AG20443 (cell line): ENCODE results near the gene MTTP.
"Not testable (repeated sequence)": the region's sequence is repeated elsewhere in the genome, so short reads cannot be mapped to it uniquely, and the experiment has no call there.

Source experiments
- DNase-seq: peaks from one replicate; pipeline ENCODE4 v3.0.0; 2012; ENCODE audit warnings: low spot score, mixed read lengths

MTTP gene

DNA sequence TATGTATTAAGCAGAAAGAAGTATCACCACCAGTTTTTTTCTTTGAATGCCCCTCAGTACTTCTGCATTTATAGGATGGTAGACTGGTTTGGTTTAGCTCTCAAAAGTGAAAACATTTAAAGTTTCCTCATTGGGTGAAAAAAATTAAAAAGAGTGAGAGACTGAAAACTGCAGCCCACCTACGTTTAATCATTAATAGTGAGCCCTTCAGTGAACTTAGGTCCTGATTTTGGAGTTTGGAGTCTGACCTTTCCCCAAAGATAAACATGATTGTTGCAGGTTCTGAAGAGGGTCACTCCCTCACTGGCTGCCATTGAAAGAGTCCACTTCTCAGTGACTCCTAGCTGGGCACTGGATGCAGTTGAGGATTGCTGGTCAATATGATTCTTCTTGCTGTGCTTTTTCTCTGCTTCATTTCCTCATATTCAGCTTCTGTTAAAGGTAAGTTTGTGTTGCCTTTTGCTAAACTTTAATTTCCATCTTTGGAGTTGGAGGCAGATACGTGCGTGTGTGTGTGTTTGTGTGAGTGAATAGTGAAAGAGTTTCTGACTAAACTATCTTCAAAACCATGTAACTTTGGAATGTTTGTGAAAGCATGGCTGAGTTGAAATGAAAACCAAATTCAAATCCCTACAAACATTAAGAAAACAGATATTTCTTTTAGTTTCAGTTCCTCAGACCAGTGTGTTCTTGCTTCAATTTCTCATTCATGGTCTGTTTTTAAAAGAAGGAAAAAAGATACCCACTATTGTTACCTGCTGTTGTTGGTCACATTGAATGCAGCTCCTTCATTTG, at the start of gene MTTP:
Gene MTTP (plus strand): TSS at position 295 of the 795 bp plus-strand sequence. CDS start 86 bp downstream, at position 381.
- DNase-seq, result no peak

DNA sequence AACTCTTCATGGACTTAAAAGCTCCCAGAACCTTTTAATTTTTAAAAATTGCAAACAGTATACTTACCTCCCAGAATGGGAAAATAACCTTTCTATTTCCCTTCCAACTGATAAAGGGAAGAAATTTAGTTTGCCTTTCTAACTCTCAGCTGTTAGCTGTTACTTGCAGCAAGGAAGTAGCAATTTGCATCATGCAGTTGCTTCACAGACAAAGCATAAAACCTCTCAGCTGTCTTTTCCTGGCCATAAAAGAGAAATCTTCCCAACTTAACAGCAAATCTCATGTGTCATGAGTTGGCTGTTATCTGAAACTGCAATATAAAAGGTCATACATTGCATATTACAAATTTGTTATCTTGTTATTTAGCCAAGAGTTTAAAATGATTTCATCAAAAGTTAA, 45.4 kb upstream of the MTTP start:
- no peak for DNase-seq

DNA sequence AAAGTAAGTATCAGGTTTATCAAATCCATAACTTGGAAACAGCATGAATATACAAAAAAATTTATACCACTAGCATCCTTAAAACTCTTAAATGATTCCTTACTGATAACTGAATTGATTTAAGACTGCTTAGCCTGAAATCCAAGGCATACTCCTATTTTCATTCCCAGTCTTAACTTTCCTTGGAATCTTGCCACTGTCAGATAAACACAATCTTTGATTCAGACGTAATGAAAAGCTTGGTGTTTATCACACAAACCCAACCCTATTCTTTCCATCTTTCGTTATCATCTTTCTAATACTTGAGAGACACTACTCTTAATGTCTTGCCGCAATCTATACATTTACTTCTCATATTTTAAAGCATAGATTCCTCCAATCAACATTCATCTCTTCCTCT, 44.7 kb upstream of the MTTP start:
- no peak for DNase-seq

DNA sequence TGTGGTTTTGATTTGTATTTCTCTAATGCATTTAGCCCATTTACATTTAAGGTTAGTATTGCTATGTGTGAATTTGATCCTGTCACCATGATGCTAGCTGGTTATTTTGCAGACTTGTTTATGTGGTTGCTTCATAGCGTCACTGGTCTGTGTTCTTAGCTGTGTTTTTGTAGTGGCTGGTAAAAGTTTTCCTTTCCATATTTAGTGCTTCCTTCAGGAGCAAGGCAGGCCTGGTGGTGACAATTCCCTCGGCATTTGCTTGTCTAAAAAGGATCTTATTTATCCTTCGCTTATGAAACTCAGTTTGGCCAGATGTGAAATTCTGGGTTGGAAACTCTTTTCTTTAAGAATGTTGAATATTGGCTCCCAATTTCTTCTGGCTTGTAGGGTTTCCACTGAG, 39.9 kb upstream of the MTTP start:
- DNase-seq, result not testable (repeated sequence)

DNA sequence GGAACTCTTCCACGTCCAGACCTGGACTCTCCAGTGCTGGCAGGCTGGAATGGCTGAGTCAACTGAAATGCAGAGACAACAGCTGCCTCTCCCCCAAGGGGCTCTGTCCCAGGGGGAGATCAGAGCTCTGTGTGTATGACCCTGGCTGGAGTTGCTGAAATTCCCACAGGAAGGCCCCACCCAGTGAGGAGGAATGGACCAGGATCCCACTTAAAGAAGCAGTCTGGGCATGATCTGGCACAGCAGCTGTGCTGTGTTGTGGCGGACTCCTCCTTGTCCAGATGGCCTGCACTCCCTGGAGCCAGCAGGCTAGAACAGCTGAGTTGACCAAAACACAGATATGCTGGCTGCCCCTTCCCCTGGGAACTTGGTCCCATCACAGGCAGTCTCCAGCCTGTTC, 38.4 kb upstream of the MTTP start:
- no peak for DNase-seq

DNA sequence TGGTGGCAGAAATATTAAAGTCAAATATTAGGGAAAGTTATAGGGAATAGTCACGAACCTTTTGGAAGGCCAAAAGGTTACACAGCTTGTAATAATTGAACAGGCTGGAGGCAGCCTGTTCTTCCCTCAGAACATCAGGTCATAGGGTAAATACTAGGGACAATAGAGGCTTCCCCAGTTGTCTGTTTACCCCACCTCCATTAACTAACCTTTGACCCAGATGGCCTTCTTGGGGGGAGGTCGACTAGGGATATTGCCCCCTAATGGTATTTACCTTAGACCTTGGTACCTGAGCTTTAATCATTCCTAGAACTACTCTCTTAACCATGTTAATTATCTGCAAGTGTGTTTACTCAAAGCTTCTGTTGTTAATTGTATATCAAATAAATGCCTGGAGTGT, 37.8 kb upstream of the MTTP start:
- no peak for DNase-seq

DNA sequence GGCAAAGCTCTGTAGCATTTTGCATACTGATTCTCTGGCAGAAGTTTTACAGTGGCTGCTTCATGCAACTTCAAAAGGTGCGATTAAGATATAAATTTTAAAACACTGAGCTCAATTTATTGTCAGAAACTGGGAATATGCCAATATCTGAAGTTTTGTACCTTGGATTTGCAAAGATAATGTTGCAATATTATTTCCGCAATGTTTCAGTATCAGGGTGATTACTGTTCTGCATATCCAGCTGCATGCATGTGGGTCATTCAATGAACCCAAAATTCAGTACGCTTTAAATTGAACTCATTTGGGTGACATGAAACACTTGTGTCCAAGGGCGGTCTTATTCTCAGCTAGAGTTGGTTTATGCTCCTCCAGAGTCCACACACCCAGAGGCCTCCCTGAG, 37.0 kb upstream of the MTTP start:
- no peak for DNase-seq

DNA sequence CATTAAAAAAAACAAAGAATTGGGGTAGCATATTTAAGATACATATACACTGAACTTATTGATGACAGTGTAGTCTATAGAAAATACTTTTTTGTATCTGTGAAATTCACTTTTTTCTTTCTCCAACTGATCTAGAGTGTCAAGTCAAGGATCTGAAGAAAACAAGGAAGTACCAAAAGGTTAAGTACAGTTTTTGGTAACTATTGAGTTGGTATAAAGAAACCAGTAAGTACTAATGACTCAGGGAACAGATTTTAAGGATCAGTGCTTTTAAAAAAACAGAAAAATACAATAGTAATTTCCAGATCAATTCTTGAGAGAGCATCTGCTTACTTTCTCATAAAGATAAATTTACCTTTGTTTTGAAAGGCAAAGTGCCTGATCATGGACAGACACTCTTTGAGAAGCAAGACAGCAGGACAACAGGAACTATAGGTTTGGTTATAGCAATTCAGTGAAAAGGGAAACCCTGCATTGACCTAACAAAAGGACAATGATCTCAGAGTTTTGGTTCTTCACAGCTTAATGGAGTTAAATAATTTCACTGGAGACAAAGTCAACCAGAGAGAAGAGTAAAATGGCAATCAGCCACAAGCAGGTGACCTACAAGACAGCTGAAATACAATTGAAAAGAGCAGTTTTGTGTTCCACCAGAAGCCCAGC, 34.2 kb upstream of the MTTP start:
- no peak for DNase-seq

DNA sequence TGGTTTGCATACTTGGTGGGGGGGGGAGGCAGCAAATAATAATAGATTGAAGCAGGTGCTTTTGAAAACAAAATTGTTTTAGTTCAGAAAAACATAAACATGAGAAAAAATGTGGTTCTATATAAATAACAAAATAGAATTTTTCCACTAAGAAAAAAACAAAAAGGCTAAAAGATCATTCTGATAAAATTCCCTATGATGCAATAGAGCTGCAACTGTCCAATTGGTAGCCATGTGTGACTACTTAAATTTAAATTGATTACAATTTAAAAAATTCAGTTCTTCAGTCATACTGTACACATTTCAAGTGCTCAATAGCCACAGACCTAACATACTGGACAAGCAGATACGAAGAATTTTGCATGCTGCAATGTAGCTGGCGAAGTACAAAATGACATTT, 21.8 kb upstream of the MTTP start:
- DNase-seq, result no peak

DNA sequence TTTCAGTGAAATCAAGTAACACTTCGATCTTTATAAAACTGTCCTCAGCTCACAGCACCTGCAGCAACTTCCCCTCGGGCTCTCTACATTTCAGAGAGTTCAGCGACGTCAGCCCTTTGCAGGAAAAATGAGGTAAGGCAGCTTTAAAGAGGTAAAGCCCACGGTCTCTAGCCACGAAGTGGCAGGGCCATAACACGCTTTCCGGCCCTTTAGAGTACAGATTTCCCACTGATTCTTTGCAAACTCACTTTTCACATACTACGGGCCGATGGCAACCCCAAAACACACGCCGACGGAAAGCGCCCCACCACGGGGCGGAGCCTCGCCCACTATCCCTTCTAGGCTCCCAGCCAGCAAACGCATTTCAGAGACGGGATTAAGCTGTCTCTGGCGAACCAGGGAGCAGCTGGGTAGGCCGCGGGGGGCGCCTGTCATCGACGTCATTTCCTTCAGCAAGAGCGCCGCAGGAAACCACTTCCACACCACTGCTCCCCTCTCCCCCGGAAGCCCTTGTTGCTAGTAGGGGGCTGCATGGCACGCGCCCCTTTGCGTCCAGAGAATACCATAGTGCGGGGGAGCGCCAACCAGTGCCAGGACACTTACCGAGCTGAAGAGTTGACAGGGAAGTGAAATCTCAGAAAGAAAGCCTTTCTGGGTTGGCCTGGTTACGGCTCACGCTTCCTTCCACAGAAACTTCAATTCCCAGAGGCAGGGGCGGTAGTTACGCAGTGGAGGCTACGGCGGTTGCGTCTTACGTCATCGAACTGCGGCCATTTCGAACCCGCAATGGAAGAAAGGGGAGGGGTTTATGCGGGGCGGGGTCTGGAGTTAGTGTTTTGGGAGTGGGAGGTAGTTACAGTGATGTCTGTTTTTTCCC, 11.1 kb upstream of the MTTP start, which contains the start of gene TRMT10A:
Gene TRMT10A (minus strand): TSS at position 730 of the 877 bp plus-strand sequence. CDS start 4,701 bp downstream, outside the sequence.
- DNase-seq, result peak; percentile 95

DNA sequence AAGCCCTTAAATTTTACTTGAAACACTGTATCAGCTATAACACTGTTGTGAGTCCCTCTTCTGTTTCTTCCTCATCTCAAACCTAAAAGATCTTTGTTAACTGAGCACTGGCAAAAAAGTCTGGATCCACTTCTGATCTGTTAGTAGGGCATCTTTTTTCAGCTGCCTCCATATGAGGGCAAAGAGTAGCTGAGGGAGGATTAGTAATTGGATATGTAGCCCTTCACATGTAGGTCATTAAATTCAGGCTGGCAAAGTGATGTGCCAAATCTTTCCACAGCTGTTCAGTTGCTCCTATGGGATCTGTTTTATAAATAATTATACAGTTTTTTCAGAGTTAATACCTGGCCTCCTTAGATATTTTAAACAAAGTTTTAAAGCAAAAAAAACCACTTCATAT, 9.7 kb upstream of the MTTP start:
- DNase-seq, result no peak

DNA sequence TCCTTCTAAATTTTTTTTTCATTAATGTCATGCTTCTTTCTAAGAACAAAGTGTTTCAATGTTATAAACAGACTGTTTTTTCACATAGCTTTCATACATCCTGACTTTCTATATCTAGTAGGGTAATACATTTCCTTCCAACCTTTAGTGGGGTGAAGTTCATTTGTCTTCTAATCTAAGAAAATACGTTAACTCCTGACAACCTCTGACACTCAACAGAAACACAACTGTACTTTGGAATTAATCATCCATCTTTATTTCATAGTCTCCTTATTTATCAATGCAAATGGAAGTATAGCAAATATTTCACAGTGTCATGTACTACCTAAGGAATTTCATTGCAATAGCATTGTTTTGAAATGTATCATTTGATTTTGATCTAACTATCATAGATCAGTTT, 2.7 kb upstream of the MTTP start:
- no peak for DNase-seq

DNA sequence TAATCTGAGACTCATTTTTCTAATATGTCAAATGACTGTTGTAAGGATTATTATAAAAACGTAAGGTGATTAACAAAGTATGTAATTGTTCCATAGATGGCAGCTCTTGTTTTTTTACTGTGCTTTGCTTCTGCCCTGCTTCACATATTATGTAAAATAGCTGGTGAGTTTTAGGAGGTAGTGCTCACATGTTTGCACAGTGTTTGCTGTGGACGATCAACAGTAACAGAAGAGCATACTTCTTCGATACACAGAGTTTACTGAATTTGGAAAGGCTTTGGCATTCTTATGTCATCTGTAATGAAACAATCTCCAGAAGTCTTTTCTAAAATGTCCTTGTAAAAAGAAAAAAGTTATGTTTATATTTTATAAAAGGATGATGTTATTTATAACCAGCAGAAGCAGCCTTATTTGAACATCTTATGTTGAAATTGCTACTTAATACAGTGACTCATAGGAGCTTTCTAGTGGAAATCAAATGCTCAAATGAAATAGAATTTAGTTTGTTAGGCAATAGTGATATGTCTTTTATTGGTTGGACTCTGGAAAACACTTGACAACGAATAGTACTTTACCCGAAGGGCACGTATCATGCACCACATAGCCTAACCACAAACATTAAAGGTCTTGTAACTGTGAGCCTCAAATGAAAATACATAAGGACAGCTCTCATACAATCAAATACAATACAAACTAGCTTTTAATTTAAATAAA, 1.9 kb upstream of the MTTP start:
- DNase-seq, result no peak

DNA sequence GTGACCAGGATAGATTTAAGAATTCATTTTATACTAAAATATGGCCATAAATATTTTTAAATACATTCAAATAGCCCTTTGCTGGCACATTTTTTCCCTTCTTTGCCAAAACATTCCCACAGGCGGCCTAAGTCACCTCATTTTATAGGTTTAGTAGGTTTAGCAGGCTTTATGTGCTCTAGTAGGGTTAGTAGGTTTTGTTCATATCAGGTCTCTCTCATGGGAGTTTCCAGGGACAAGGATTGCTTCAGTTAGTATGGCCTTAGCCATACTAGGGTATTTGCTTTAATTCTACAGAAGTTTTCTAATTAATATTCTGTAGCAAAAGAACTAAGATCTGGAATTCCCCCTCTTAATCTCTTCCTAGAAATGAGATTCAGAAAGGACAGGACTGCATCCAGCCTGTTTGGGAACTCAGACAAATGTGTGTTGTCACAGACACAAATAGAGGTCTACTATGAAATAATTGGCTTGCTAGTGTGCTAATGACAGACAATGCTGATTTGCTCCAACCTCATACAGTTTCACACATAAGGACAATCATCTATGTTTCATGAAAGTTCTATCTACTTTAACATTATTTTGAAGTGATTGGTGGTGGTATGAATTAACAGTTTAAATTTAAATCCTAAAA, 772 bp upstream of the MTTP start:
- DNase-seq, result no peak

DNA sequence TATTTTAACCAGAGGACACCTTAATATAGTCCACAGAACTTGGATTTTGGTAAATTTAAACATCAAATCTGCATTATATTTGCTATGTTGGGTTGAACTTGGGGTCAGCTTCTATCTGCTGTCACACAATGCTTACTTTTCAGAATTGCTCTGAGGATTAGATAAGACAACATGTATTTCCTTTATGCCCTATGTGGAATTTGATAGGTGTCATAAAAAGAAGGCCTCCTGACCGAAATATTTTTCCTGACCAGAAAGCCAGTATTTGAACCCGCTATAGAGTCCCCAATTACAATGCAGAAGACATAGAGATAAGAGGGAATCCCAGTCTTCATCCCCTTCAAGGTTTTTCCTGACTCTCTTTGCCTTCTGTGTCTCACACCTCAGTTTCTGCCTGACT, 4.1 kb downstream of the MTTP start:
- no peak for DNase-seq

DNA sequence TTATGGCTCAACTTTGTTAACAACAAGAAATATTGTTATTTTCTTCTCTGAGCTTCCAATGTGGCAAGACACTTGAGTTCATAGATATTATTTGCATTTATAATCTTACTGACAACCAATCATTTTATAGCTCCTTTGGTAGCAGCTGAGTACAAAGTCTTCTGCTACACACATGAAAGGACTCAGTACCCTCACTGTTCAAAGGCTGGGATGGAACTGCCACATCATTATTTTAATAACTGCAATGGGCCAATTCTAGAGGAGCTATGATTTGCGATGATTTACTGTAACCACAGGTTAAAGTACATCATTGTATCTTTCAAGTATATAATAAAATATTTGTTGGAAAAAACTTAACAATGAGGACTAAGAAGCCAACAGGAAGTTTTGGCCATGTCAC, 10.9 kb downstream of the MTTP start:
- DNase-seq, result no peak

DNA sequence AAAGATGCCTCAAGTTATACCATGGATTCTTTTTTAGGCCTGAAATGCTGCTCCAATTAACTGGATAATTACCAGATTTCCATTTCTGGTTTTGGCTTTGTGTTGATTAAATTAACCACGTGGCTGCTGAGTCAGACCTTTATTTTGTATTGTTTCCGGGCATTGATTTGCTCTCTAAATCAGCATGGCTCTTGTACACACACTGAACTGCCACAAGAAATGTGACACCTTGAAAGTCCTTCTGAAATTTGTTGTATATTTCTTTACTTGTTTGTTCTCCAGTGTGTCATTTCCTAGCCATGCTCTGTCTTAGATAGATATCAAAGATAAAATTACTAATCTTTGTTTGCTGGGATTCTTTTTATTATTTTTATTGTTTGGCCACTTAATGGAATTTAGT, 11.7 kb downstream of the MTTP start:
- DNase-seq, result no peak

DNA sequence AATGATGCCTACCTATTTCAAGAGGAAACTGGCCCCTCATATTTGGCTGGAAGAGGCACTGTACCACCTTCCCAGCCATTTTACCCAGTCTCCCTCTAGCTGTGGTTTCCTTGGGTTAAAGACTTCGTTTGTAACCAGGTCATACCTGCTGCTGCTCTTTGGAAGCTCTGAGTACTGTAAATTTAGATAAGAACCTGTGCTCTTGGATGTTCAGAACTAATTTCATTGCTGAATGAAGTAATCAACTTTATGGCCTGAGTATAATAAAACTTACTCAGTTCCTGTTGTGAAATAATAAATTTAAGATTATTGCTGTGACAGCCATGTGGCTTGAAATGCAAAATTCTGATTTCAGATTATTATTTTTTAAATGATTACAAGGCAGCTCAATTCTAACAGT, 12.2 kb downstream of the MTTP start:
- no peak for DNase-seq

DNA sequence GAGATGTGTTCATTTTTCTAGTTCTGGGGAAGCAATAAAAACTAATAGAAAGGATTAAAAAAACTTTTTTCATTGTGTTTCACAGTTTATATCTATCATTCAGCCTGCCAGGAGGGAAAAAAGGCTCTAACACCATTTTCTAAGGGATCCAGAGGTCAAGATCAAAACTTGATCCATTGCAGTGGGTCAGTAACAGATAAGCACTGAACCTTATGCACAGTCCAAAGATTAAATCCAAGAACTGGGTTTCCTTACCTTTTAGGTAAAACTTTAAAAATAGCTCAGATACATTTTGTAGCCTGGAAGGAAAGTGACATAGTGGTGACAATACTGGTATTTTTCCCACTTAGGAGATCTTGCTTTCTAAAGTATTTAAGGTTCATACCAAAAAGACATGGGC, 12.7 kb downstream of the MTTP start:
- no peak for DNase-seq

DNA sequence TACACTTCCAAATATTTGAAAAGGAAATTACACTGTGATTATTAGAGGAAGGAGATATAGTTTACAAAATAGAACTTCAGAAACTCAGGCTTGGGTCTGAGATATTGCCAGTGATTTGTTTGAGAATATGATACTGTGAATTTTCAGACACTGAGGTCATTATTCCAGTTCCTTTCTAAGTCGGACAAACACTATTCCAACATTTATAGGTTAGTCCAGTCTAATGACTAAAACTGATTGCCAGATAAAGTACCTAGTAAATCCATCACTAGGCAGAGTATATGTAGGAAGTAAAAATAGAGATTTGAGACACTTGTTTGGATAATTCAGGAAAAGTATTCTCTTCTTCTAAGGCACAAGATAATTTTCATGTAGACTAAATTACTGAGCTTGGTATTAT, 13.2 kb downstream of the MTTP start:
- DNase-seq, result no peak

DNA sequence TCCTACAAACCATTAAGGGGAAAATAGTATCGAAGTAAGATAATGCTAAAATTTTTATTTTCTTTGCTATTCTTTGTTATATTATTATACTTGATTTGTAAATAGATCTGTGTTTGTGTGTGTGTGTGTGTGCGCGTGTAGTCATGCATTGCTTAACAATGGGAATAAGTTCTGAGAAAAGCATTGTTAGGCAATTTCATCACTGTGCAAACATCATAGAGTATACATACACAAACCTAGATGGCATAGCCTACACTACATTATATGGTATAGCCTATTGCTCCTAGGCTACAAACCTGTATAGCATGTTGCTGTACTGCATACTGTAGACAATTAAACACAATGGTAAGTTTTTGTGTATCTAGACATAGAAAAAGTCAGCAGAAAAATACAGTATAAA, 17.1 kb downstream of the MTTP start:
- DNase-seq, result no peak
